PC-3 (cell line): Measurements from ENCODE around the gene TMEM235.

Experiments
- EZH2 ChIP-seq: fragments of 300-600 bp; sonication (generic); IDR thresholded peaks from one replicate; pipeline ENCODE4 v1.6.1; 2017; ENCODE audit warnings: antibody characterized with exemption, mild to moderate bottlenecking, low read length; ENCODE audit not compliant: unreplicated experiment
- EZH2phosphoT487 ChIP-seq: fragments of 300-600 bp; sonication (generic); IDR thresholded peaks from 2 replicates; pipeline ENCODE4 v1.6.1; 2018; ENCODE audit warnings: mild to moderate bottlenecking, antibody characterized with exemption, low read length, borderline replicate concordance
- TF ChIP-seq, protein P1 (sequence below): fragments of 300-600 bp; sonication (generic); conservative IDR thresholded peaks from 2 replicates; pipeline ENCODE4 v1.5.1; 2017; ENCODE audit warnings: antibody characterized with exemption, low read depth, mild to moderate bottlenecking, low read length

DNA sequence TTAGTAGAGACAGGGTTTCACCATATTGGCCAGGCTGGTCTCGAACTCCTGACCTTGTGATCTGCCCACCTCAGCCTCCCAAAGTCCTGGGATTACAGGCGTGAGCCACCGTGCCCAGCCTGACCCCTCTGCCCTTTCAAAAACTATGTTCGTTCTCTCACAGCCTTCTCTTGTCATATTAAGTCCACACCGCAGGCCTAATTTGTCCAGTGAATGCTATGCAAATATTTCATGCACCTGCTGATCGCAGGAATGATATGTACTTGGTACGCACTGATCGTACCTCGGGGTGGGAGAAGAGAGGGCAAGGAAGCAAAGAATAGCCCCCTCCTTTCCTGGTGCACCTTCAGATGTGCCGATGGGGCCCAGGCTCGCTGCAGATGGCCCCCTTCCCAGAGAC is 20.4 kb upstream of the TMEM235 start:
- TF ChIP-seq, protein P1, sequence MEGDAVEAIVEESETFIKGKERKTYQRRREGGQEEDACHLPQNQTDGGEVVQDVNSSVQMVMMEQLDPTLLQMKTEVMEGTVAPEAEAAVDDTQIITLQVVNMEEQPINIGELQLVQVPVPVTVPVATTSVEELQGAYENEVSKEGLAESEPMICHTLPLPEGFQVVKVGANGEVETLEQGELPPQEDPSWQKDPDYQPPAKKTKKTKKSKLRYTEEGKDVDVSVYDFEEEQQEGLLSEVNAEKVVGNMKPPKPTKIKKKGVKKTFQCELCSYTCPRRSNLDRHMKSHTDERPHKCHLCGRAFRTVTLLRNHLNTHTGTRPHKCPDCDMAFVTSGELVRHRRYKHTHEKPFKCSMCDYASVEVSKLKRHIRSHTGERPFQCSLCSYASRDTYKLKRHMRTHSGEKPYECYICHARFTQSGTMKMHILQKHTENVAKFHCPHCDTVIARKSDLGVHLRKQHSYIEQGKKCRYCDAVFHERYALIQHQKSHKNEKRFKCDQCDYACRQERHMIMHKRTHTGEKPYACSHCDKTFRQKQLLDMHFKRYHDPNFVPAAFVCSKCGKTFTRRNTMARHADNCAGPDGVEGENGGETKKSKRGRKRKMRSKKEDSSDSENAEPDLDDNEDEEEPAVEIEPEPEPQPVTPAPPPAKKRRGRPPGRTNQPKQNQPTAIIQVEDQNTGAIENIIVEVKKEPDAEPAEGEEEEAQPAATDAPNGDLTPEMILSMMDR: no peak
- no peak for TF ChIP-seq EZH2
- TF ChIP-seq EZH2phosphoT487: no peak
